VCaP (cell line): ENCODE measurements around the gene FZD1.

Experiments
- H3K27ac ChIP-seq: fragments of 450-650 bp; 2 replicates; pipeline ENCODE4 v1.5.1; 2017
- CTCF ChIP-seq: fragments of 450-650 bp; conservative IDR thresholded peaks from 2 replicates; pipeline ENCODE4 v1.5.1; 2017; ENCODE audit warnings: mild to moderate bottlenecking, moderate library complexity

The FZD1 gene

GRCh38 chr7:91247500-91247899 is 16.7 kb upstream of the FZD1 start:
- no peak; the same call in 1 of the 2 replicates for TF ChIP-seq CTCF
- H3K27ac ChIP-seq: no peak overlapping the region

- H3K27ac ChIP-seq: no peak overlapping the region
- no peak for TF ChIP-seq CTCF
Observed at GRCh38 chr7:91248996-91249395, 15.2 kb upstream of the FZD1 start.

- no peak for TF ChIP-seq CTCF
- no peak overlapping the region for H3K27ac ChIP-seq
Observed at GRCh38 chr7:91249506-91250233, 14.6 kb upstream of the FZD1 start.

GRCh38 chr7:91250706-91251105 is 13.5 kb upstream of the FZD1 start:
- no peak for TF ChIP-seq CTCF

GRCh38 chr7:91251877-91252276 is 12.4 kb upstream of the FZD1 start:
- no peak overlapping the region for H3K27ac ChIP-seq
- no peak for TF ChIP-seq CTCF

More at GRCh38 chr7:91250706-91251105, 13.5 kb upstream of the FZD1 start:
- no peak overlapping the region for H3K27ac ChIP-seq

GRCh38 chr7:91263384-91264045 is 718 bp upstream of the FZD1 start:
- peak overlapping the region; percentile 86 for H3K27ac ChIP-seq
- no peak for TF ChIP-seq CTCF

GRCh38 chr7:91264924-91265681 is 870 bp downstream of the FZD1 start:
- no peak for TF ChIP-seq CTCF
- peak overlapping the region; percentile 86 for H3K27ac ChIP-seq
